Sciatic nerve (tissue), 2 donors: ENCODE measurements around the gene SLC37A1. TPM values are rescaled to one million over a fixed set of nuclear protein-coding genes. Genes with fewer than 3 reads are reported as not detected.

Source experiments
- ATAC-seq: fragments of 200-7000 bp; cut with Tn5 transposase; one replicate; pipeline ENCODE4 v1.9.1; 2020; ENCODE audit warnings: mild to moderate bottlenecking, moderate library complexity
- DNase-seq: peaks from one replicate; pipeline ENCODE4 v3.0.0-alpha.2; 2020; ENCODE audit warnings: low spot score
- intact Hi-C: fragments of 100-400 bp; cut with DNase I; formaldehyde crosslinking; loops from one replicate; pipeline ENCODE4 v1.14.2; 2022
- total RNA-seq: library from RNA; stranded (reverse); fragmentation: NEBNext Ultra II Directional; extraction: Animal tissue kit (Norgen Biotek cat#: 25700); gene quantifications from one replicate; pipeline ENCODE4 v1.2.1, GENCODE V29; 2021
- donor health status: DM: no; HTN: no; CAD: no.
- donor health status: DM: no; HTN: no; CAD: no.

SLC37A1 gene
- total RNA-seq, 1 donor from 2014 or later = 7.4 TPM

- no peak for ATAC-seq
- intact Hi-C loops = no loop called here
- peak; percentile 10 for DNase-seq
Observed at GRCh38 chr21:42537106-42537742, 23.6 kb downstream of the SLC37A1 start.

- intact Hi-C loops = no loop called here
- ATAC-seq (no peak), DNase-seq (peak; percentile 45)
Observed at GRCh38 chr21:42538479-42539275, 25.0 kb downstream of the SLC37A1 start.

GRCh38 chr21:42539342-42539741, 25.7 kb downstream of the SLC37A1 start:
- no peak for ATAC-seq

GRCh38 chr21:42539931-42540343, 26.3 kb downstream of the SLC37A1 start:
- DNase-seq (peak; percentile 19), ATAC-seq (no peak)
- intact Hi-C loops = no loop called here

More at GRCh38 chr21:42539342-42539741, 25.7 kb downstream of the SLC37A1 start:
- DNase-seq = peak; percentile 56
- intact Hi-C loops = no loop called here

- ATAC-seq (no peak), DNase-seq (no peak)
- intact Hi-C loops = no loop called here
Observed at GRCh38 chr21:42540396-42540795, 26.7 kb downstream of the SLC37A1 start.

- intact Hi-C loops = no loop called here
- ATAC-seq = no peak
- DNase-seq = no peak
Observed at GRCh38 chr21:42541174-42541573, 27.5 kb downstream of the SLC37A1 start.

GRCh38 chr21:42541618-42542017, 28.0 kb downstream of the SLC37A1 start:
- no peak for ATAC-seq
- DNase-seq = no peak
- intact Hi-C loops = no loop called here

- DNase-seq (no peak), ATAC-seq (no peak)
- intact Hi-C loops = no loop called here
Observed at GRCh38 chr21:42542196-42542595, 28.5 kb downstream of the SLC37A1 start.

- DNase-seq (peak; percentile 39), ATAC-seq (no peak)
- intact Hi-C loops = no loop called here
Observed at GRCh38 chr21:42542596-42542995, 28.9 kb downstream of the SLC37A1 start.

GRCh38 chr21:42543106-42543847, 29.6 kb downstream of the SLC37A1 start:
- ATAC-seq = no peak
- intact Hi-C loops = no loop called here

GRCh38 chr21:42544544-42544943, 30.9 kb downstream of the SLC37A1 start:
- ATAC-seq (no peak), DNase-seq (peak; percentile 45)
- intact Hi-C loops = no loop called here

More at GRCh38 chr21:42543106-42543847, 29.6 kb downstream of the SLC37A1 start:
- peak; percentile 44 for DNase-seq

GRCh38 chr21:42545317-42545716, 31.7 kb downstream of the SLC37A1 start:
- DNase-seq = peak; percentile 7
- ATAC-seq = no peak
- intact Hi-C loops = no loop called here

GRCh38 chr21:42545745-42546144, 32.1 kb downstream of the SLC37A1 start:
- peak; percentile 27 for DNase-seq
- ATAC-seq = no peak

GRCh38 chr21:42546433-42546832, 32.8 kb downstream of the SLC37A1 start:
- intact Hi-C loops = no loop called here
- peak; percentile 39 for DNase-seq
- no peak for ATAC-seq

More at GRCh38 chr21:42545745-42546144, 32.1 kb downstream of the SLC37A1 start:
- intact Hi-C loops = no loop called here

GRCh38 chr21:42547001-42547905, 33.6 kb downstream of the SLC37A1 start:
- ATAC-seq (no peak), DNase-seq (no peak)
- intact Hi-C loops = no loop called here

- ATAC-seq (no peak), DNase-seq (peak; percentile 51)
- intact Hi-C loops = no loop called here
Observed at GRCh38 chr21:42547906-42548365, 34.3 kb downstream of the SLC37A1 start.

GRCh38 chr21:42548687-42549406, 35.2 kb downstream of the SLC37A1 start:
- peak; percentile 40 for DNase-seq
- intact Hi-C loops = no loop called here
- ATAC-seq = no peak

- intact Hi-C loops = no loop called here
- no peak for DNase-seq
- ATAC-seq = no peak
Observed at GRCh38 chr21:42550817-42551216, 37.2 kb downstream of the SLC37A1 start.
